Placental pericyte (primary cell): Measurements from ENCODE around the gene NME9. TPM values are rescaled to one million over a fixed set of nuclear protein-coding genes. Genes with fewer than 3 reads are reported as not detected.

Experiments used
- total RNA-seq: library from RNA; depleted of rRNA; stranded (reverse); fragments of >200 nt; gene quantifications from 2 replicates; pipeline ENCODE4 v1.2.3, GENCODE V29; 2012

Gene NME9
- total RNA-seq, result not detected in 2 replicates

DNA sequence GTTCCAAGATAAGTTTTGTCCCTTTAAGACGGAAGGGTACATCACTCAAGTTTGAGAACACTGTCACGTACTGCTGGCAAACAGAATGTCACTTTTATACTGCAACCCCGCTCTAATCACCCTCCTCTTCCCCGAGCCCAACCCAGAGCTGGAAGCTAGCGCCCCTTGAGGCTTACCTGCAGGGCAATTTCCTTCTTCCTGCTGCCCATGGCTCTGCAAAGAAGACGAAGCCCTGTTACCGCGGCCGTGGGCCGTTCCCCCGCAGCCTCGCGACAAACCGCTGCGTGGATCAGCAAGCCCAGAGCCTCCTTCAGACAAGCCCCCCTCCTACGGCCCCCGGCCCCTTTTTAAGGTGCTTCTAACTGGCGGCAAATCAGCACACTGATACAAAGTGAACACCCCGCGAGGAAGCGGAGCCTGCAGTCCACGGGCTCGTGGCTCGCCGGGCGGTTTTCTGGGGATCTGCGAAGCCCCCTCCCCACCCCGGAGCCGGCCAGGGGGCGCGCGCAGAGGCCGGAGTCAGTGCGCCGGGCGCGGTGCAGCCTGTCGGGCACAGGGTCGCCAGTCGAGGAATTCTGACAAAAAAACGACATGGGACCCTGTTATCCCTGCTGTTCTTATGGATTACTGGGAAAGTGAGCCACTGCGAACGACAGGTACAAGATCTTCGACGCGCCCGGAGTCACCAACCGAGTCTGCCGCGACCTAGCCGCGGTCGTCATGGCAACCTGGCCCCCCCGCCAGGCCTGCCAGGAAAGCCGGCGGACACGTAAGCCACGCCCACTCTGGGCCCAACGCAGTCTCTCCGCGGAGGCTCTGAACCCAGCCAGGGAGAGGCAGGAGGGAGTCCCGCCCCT, at the start of gene NME9:
Gene NME9 (minus strand): TSS at position 725 of the 857 bp plus-strand sequence. CDS start 516 bp downstream, at position 209.

GRCh38 chr3:138347960-138348753, 18.5 kb upstream of the NME9 start, which contains the start of gene MRAS:
Gene MRAS (plus strand): TSS chr3:138348579. CDS start chr3:138372884, 24,305 bp downstream.

Other genes with a start within 250 kb of the NME9 start
- gene DZIP1L, start 214.2 kb downstream of the NME9 start, total RNA-seq, result 20.8 and 45.2 TPM in 2 replicates
- gene A4GNT, start 197.5 kb downstream of the NME9 start, total RNA-seq, result not detected in 2 replicates
- 5.9 and 19.2 TPM in 2 replicates for gene DBR1, start 154.9 kb downstream of the NME9 start, total RNA-seq
- gene ARMC8, start 142.6 kb downstream of the NME9 start, total RNA-seq, result 49.5 and 59.0 TPM in 2 replicates
- 13.3 and 42.2 TPM in 2 replicates for gene MRAS, start 18.7 kb upstream of the NME9 start, total RNA-seq
- under 0.01 TPM in 1 of 2 replicates, not detected in the other for gene ESYT3, start 104.8 kb upstream of the NME9 start, total RNA-seq